B cell (primary cell): Measurements from ENCODE around the gene B3GALT6. TPM values are rescaled to one million over a fixed set of nuclear protein-coding genes. Genes with fewer than 3 reads are reported as not detected.

Source experiments
- ATAC-seq: fragments of 200-7000 bp; cut with Tn5 transposase; one replicate; pipeline ENCODE4 v1.10.0; 2021; ENCODE audit warnings: low read depth, mild to moderate bottlenecking, moderate number of reproducible peaks, moderate library complexity
- CTCF ChIA-PET: fragments of 350-600 bp; sonication (Branson Sonifier 250); formaldehyde crosslinking; loops from one replicate; lab custom pipeline; 2021; ENCODE audit warnings: antibody characterized with exemption, inconsistent platforms; lab: Charles Lee
- POLR2A ChIA-PET: fragments of 350-600 bp; sonication (Branson Sonifier 250); formaldehyde crosslinking; loops from one replicate; lab custom pipeline; 2021; ENCODE audit warnings: antibody characterized with exemption; lab: Charles Lee
- DNase-seq: peaks from one replicate; pipeline ENCODE4 v3.0.0; 2013
- H2AFZ ChIP-seq: 2 replicates; pipeline ENCODE4 v1.6.1; 2012; ENCODE audit warnings: mild to moderate bottlenecking, low read depth, low read length; ENCODE audit not compliant: insufficient read depth, poor library complexity, severe bottlenecking
- H3K27ac ChIP-seq, 2 donors: 1 replicate in 1 of 2; 2 replicates in 1 of 2; pipeline ENCODE4 v1.5.1; 2012 to 2013; ENCODE audit warnings: low read length in 2 of 2, mild to moderate bottlenecking in 2 of 2, moderate library complexity in 1 of 2
- H3K27me3 ChIP-seq, 4 experiments: fragments of 200-600 bp in 1 of 4; sonication (generic) in 1 of 4; replicated peaks in 1 of 4; 1 replicate in 2 of 4; 2 replicates in 2 of 4; pipeline versions ENCODE4 v1.6.1 to v1.7.0; 2013 to 2016; ENCODE audit warnings: low read length in 3 of 4, mild to moderate bottlenecking in 2 of 4, mixed read lengths in 1 of 4, moderate library complexity in 1 of 4; ENCODE audit not compliant: insufficient read depth in 4 of 4, control insufficient read depth in 3 of 4; ENCODE audit errors: control extremely low read depth in 1 of 4
- H3K36me3 ChIP-seq, 2 experiments: replicated peaks in 1 of 2; 1 replicate in 1 of 2; 2 replicates in 1 of 2; pipeline versions ENCODE4 v1.6.1 to v1.7.1; 2013; ENCODE audit warnings: low read length in 1 of 2; ENCODE audit not compliant: insufficient read depth in 2 of 2, control insufficient read depth in 1 of 2; ENCODE audit errors: control extremely low read depth in 1 of 2, extremely low read depth in 1 of 2
- H3K4me1 ChIP-seq, 2 donors: fragments of 200-600 bp in 1 of 2; sonication (generic) in 1 of 2; 1 replicate in 1 of 2; 2 replicates in 1 of 2; pipeline versions ENCODE4 v1.5.1 to v1.6.1; 2013 to 2017; ENCODE audit warnings: low read length in 2 of 2; ENCODE audit not compliant: control insufficient read depth in 2 of 2, insufficient read depth in 2 of 2
- H3K4me2 ChIP-seq: replicated peaks from 2 replicates; pipeline ENCODE3; 2012; ENCODE audit warnings: mild to moderate bottlenecking, low read depth, low read length; ENCODE audit not compliant: poor library complexity, severe bottlenecking
- H3K4me3 ChIP-seq, 5 experiments: fragments of 200-600 bp in 1 of 5; sonication (generic) in 1 of 5; 1 replicate in 3 of 5; 2 replicates in 2 of 5; pipeline versions ENCODE4 v1.5.1 to v1.7.0; 2011 to 2016; ENCODE audit warnings: low read length in 4 of 5, mild to moderate bottlenecking in 4 of 5, low read depth in 2 of 5, control low read depth in 1 of 5, moderate library complexity in 1 of 5; ENCODE audit not compliant: insufficient read depth in 1 of 5; ENCODE audit errors: control extremely low read depth in 1 of 5, extremely low read depth in 1 of 5
- H3K79me2 ChIP-seq: fragments of 200-600 bp; sonication (generic); one replicate; pipeline ENCODE4 v1.6.0; 2016; ENCODE audit warnings: low read length; ENCODE audit not compliant: control insufficient read depth, insufficient read depth
- H3K9ac ChIP-seq: fragments of 200-600 bp; sonication (generic); 2 replicates; pipeline ENCODE4 v1.6.1; 2017; ENCODE audit warnings: mild to moderate bottlenecking, low read length, moderate library complexity
- H3K9me3 ChIP-seq, 3 donors: one replicate each; pipeline versions ENCODE4 v1.6.1 to v1.7.1; 2013; ENCODE audit warnings: low read length in 2 of 3; ENCODE audit not compliant: control insufficient read depth in 2 of 3, insufficient read depth in 1 of 3; ENCODE audit errors: control extremely low read depth in 1 of 3
- H4K20me1 ChIP-seq: 2 replicates; pipeline ENCODE4 v1.6.0; 2012; ENCODE audit warnings: mild to moderate bottlenecking, low read length; ENCODE audit not compliant: insufficient read depth, control insufficient read depth, poor library complexity, severe bottlenecking
- H3K27ac Mint-ChIP-seq: one replicate; pipeline ENCODE4 v1.8.0; 2021; ENCODE audit warnings: mixed read lengths
- H3K27me3 Mint-ChIP-seq: one replicate; pipeline ENCODE4 v1.8.0; 2021; ENCODE audit warnings: mixed read lengths
- H3K4me1 Mint-ChIP-seq: one replicate; pipeline ENCODE4 v1.8.0; 2021; ENCODE audit warnings: mixed read lengths
- H3K4me3 Mint-ChIP-seq: one replicate; pipeline ENCODE4 v1.8.0; 2021; ENCODE audit warnings: mixed read lengths
- H3K9me3 Mint-ChIP-seq: one replicate; pipeline ENCODE4 v1.8.0; 2022; ENCODE audit warnings: mixed read lengths; ENCODE audit not compliant: insufficient read depth
- EZH2 ChIP-seq: IDR thresholded peaks from 2 replicates; pipeline ENCODE4 v1.6.1; 2012; ENCODE audit warnings: borderline replicate concordance, low read depth, mild to moderate bottlenecking, moderate library complexity, low read length; ENCODE audit not compliant: insufficient read depth, poor library complexity, severe bottlenecking
- WGBS: methylation state at CpG from one replicate; pipeline ENCODE4 v1.1.5; 2013; ENCODE audit warnings: missing lambda C conversion rate; ENCODE audit not compliant: insufficient coverage; 5-methylcytosine and 5-hydroxymethylcytosine counted together
- intact Hi-C: fragments of 100-400 bp; cut with micrococcal nuclease; formaldehyde crosslinking; loops from one replicate; pipeline ENCODE4 v1.10.0; 2022
- polyA plus RNA-seq: library from polyadenylated mRNA; depleted of rRNA; stranded (reverse); fragments of >200 nt; gene quantifications from 2 replicates; pipeline ENCODE4 v1.2.3, GENCODE V29; 2012
- total RNA-seq, 2 donors: library from RNA; stranded (reverse); fragments of 120-200 nt in 1 of 2; gene quantifications; 1 replicate in 1 of 2; 2 replicates in 1 of 2; pipeline versions ENCODE4 v1.2.3 to v1.2.4, GENCODE V29; 2013 to 2022
- TF ChIP-seq, protein P1 (sequence below): fragments of 200-600 bp; IDR thresholded peaks from one replicate; pipeline ENCODE4 v1.8.0; 2022; ENCODE audit warnings: antibody characterized with exemption, mild to moderate bottlenecking

Gene B3GALT6
- total and polyA plus RNA-seq, 2 donors (not counting 1 experiment from before 2014, with no cell fraction given), result 5.9 to 21.0 TPM

DNA sequence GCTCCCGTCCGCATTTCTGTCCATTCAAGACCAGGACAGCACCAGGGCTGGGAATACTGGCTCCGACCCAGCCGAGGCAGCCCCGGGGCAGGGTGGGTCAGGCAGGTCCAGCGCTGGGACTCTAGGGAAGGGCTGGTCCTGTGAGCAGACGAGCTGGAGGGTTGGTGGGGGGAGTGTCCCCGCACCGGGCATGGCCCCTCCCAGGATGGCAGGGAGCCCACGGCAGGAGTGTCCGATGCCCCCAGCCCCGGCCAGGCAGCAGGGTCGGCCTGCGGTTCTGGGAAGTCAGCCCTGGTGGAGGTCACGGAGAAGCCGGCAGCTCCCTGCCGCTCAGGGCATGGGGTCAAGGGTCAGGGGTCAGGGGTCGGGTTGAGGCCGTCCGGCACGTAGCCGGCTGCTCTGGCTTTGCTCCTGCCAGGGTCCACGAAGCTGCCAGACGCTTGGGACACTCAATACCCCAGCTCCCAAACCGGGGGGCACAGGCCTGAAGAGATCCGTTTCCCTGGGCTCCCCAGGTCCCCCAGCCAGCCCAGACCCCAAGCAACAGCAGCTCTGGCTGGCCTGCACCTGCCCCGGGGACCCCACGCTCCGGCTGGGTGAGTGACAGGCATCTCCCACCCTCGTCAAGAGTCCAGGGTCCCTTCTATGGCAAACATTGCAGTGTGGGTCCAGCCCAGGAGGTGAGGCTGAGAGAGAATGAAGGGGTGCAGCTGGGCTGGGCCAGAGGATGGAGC lies 7.7 kb downstream of the B3GALT6 start:
- Mint-ChIP-seq H3K9me3 (no peaks in the 10 kb centered on the region), H3K4me3 (no peak overlapping the region), H3K27ac (no peak overlapping the region), H3K4me1 (peaks cover 11% of the 10 kb centered on the region), H3K27me3 (no peaks in the 10 kb centered on the region)
- H3K4me3 ChIP-seq, result no peak overlapping the region
- WGBS, result 68% methylated on average over 27 of the region's 30 CpGs
- H3K79me2 ChIP-seq, result no peaks in the 10 kb centered on the region
- H3K27ac ChIP-seq, result no peak overlapping the region
- no peak overlapping the region for H3K4me2 ChIP-seq
- peaks cover 7% of the 10 kb centered on the region for H4K20me1 ChIP-seq
- H3K36me3 ChIP-seq, result peaks cover 0 to 2% of the 10 kb centered on the region in 2 experiments
- POLR2A ChIA-PET, result interaction anchor here (0.8 kb wide), 1 partner anchor 10 kb away, joined by 4 read pairs; no protein-coding TSS in a partner anchor
- no peak overlapping the region for H2AFZ ChIP-seq
- peaks cover 0 to 40% (median 8%) of the 10 kb centered on the region in 4 experiments for H3K27me3 ChIP-seq
- no peak overlapping the region for H3K9ac ChIP-seq
- CTCF ChIA-PET, result interaction anchor here (2.8 kb wide), 1 partner anchor 117 kb away, joined by 19 read pairs; no protein-coding TSS in a partner anchor
- intact Hi-C loops, result loop anchor here (10.0 kb wide), 1 partner anchor 205 kb away; no protein-coding TSS in a partner anchor
- ATAC-seq (no peak), DNase-seq (no peak)
- H3K4me1 ChIP-seq, result peaks cover 13 to 15% of the 10 kb centered on the region in 2 donors
- TF ChIP-seq, protein P1, sequence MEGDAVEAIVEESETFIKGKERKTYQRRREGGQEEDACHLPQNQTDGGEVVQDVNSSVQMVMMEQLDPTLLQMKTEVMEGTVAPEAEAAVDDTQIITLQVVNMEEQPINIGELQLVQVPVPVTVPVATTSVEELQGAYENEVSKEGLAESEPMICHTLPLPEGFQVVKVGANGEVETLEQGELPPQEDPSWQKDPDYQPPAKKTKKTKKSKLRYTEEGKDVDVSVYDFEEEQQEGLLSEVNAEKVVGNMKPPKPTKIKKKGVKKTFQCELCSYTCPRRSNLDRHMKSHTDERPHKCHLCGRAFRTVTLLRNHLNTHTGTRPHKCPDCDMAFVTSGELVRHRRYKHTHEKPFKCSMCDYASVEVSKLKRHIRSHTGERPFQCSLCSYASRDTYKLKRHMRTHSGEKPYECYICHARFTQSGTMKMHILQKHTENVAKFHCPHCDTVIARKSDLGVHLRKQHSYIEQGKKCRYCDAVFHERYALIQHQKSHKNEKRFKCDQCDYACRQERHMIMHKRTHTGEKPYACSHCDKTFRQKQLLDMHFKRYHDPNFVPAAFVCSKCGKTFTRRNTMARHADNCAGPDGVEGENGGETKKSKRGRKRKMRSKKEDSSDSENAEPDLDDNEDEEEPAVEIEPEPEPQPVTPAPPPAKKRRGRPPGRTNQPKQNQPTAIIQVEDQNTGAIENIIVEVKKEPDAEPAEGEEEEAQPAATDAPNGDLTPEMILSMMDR, result no peak
- no peak for TF ChIP-seq EZH2
- H3K9me3 ChIP-seq, result peaks cover 0 to 5% (median 0%) of the 10 kb centered on the region in 3 donors

- no peak overlapping the region for H3K27ac Mint-ChIP-seq
- Histone ChIP-seq H3K9me3 (peaks cover 0 to 5% (median 0%) of the 10 kb centered on the region in 3 donors), H3K27me3 (peaks cover 0 to 42% (median 8%) of the 10 kb centered on the region in 4 experiments), H3K4me2 (no peak overlapping the region), H3K36me3 (peaks cover 0 to 2% of the 10 kb centered on the region in 2 experiments), H3K4me3 (no peak overlapping the region), H4K20me1 (peaks cover 7% of the 10 kb centered on the region), H3K4me1 (peaks cover 13 to 15% of the 10 kb centered on the region in 2 donors), H3K79me2 (no peaks in the 10 kb centered on the region), H3K27ac (no peak overlapping the region), H3K9ac (no peak overlapping the region), H2AFZ (no peak overlapping the region)
- no peaks in the 10 kb centered on the region for H3K27me3 Mint-ChIP-seq
- peaks cover 11% of the 10 kb centered on the region for H3K4me1 Mint-ChIP-seq
- TF ChIP-seq, protein P1, result no peak
- TF ChIP-seq EZH2, result no peak
- 42% methylated on average over 2 of the region's 11 CpGs for WGBS
- intact Hi-C loops, result no loop called here
- no peak overlapping the region for H3K4me3 Mint-ChIP-seq
- ChIA-PET CTCF (no interaction called here), POLR2A (interaction anchor here (0.5 to 1.2 kb wide), 3 partner anchors 10 to 104 kb away, joined by 4 to 15 read pairs (median 4); no protein-coding TSS in a partner anchor)
- ATAC-seq, result no peak
- no peak for DNase-seq
- H3K9me3 Mint-ChIP-seq, result no peaks in the 10 kb centered on the region
Measured at GRCh38 chr1:1240348-1240732, 8.3 kb downstream of the B3GALT6 start.
